HepG2 (cell line): ENCODE results near the gene ZNF281. TPM values are rescaled to one million over a fixed set of nuclear protein-coding genes. Genes with fewer than 3 reads are reported as not detected.

Experiments
- ARHGAP35 ChIP-seq: sonication (generic); formaldehyde crosslinking; IDR thresholded peaks from 2 replicates; pipeline ENCODE4 v1.9.0; 2022; ENCODE audit warnings: mild to moderate bottlenecking, inconsistent platforms, moderate library complexity, missing genetic modification reagents, borderline replicate concordance
- ARNT ChIP-seq: fragments of 450-650 bp; IDR thresholded peaks from 2 replicates; pipeline ENCODE4 v1.6.1; 2017
- DZIP1 ChIP-seq: sonication (generic); formaldehyde crosslinking; IDR thresholded peaks from 2 replicates; pipeline ENCODE4 v1.5.0; 2020; ENCODE audit warnings: mild to moderate bottlenecking, missing genetic modification reagents
- GPBP1L1 ChIP-seq: sonication (generic); formaldehyde crosslinking; IDR thresholded peaks from 2 replicates; pipeline ENCODE4 v1.5.0; 2020; ENCODE audit warnings: mild to moderate bottlenecking, missing genetic modification reagents
- GPN1 ChIP-seq: sonication (generic); formaldehyde crosslinking; IDR thresholded peaks from 2 replicates; pipeline ENCODE4 v1.5.1; 2020; ENCODE audit warnings: missing genetic modification reagents, borderline replicate concordance
- KAT7 ChIP-seq: IDR thresholded peaks from 2 replicates; pipeline ENCODE4 v1.6.1; 2018; ENCODE audit warnings: borderline replicate concordance, missing compliant biosample characterization
- KDM2A ChIP-seq: sonication (generic); formaldehyde crosslinking; IDR thresholded peaks from 2 replicates; pipeline ENCODE4 v1.4.0; 2020; ENCODE audit warnings: low read depth, missing genetic modification reagents, borderline replicate concordance
- PAXIP1 ChIP-seq: sonication (generic); formaldehyde crosslinking; conservative IDR thresholded peaks from 2 replicates; pipeline ENCODE4 v1.4.0; 2020; ENCODE audit warnings: mild to moderate bottlenecking, missing genetic modification reagents, moderate library complexity
- PLSCR1 ChIP-seq: sonication (generic); formaldehyde crosslinking; IDR thresholded peaks from 2 replicates; pipeline ENCODE4 v1.5.0; 2020; ENCODE audit warnings: missing genetic modification reagents, mild to moderate bottlenecking, borderline replicate concordance
- SRSF1 ChIP-seq: fragments of 200-400 bp; formaldehyde crosslinking; optimal IDR thresholded peaks from 2 replicates; pipeline ENCODE3; 2017; ENCODE audit warnings: mild to moderate bottlenecking, low read depth, low read length, moderate library complexity
- TSC22D2 ChIP-seq: sonication (generic); formaldehyde crosslinking; IDR thresholded peaks from 2 replicates; pipeline ENCODE4 v1.5.1; 2020; ENCODE audit warnings: missing genetic modification reagents, mild to moderate bottlenecking, borderline replicate concordance
- YY1 ChIP-seq: IDR thresholded peaks from 2 replicates; pipeline ENCODE4 v1.6.1; 2011; ENCODE audit warnings: low read length, low read depth, moderate library complexity, mild to moderate bottlenecking; ENCODE audit not compliant: insufficient read depth, insufficient replicate concordance
- ZFP82 ChIP-seq: sonication (generic); formaldehyde crosslinking; IDR thresholded peaks from 2 replicates; pipeline ENCODE4 v1.5.1; 2020; ENCODE audit warnings: mild to moderate bottlenecking, missing genetic modification reagents, borderline replicate concordance
- ZHX1 ChIP-seq: sonication (generic); formaldehyde crosslinking; IDR thresholded peaks from 2 replicates; pipeline ENCODE4 v1.8.1; 2022; ENCODE audit warnings: low read depth, mild to moderate bottlenecking, missing genetic modification reagents
- ZNF143 ChIP-seq: sonication (generic); formaldehyde crosslinking; IDR thresholded peaks from 2 replicates; pipeline ENCODE4 v1.4.0; 2020; ENCODE audit warnings: missing genetic modification reagents
- ZSCAN21 ChIP-seq: sonication (generic); formaldehyde crosslinking; IDR thresholded peaks from 2 replicates; pipeline ENCODE4 v1.8.0; 2022; ENCODE audit warnings: mild to moderate bottlenecking, missing genetic modification reagents, moderate library complexity, borderline replicate concordance
- polyA plus RNA-seq, 8 experiments: library from polyadenylated mRNA; depleted of rRNA in 3 of 8; stranded (reverse) in 7 of 8; unstranded in 1 of 8; fragments of >200 nt; fragmentation: Illumina TruSeq in 4 of 8; extraction: Trizol in 4 of 8; gene quantifications; 2 replicates each; pipeline versions ENCODE4 v1.2.1 to v1.2.3, GENCODE V29; 2011 to 2016; ENCODE audit warnings: low read depth in 4 of 8, missing spikeins in 1 of 8, mixed read lengths in 1 of 8; ENCODE audit not compliant: insufficient read depth in 1 of 8
- total RNA-seq, 5 experiments: library from RNA; depleted of rRNA; stranded (reverse); fragments of >200 nt; fragmentation: Illumina TruSeq; extraction: Trizol; gene quantifications; 2 replicates each; pipeline ENCODE4 v1.2.3, GENCODE V29; 2016; ENCODE audit warnings: low read depth in 1 of 5

The ZNF281 gene
- total and polyA plus RNA-seq, 2 of the 13 experiments (the other 11 are each of a cell fraction or from before 2014, with no cell fraction given) = 7.7 to 20.6 TPM

- TF ChIP-seq DZIP1 = no peak
- no peak for TF ChIP-seq GPBP1L1 (CRISPR knock-in tag)
- TF ChIP-seq KDM2A (CRISPR knock-in tag) = peak; percentile 82
- peak; percentile 87 for TF ChIP-seq ZNF143
- TF ChIP-seq PAXIP1 = 0 out of 2 replicates have a peak, but pooled peaks have one; percentile 46
- TF ChIP-seq ZFP82 (CRISPR knock-in tag) = no peak
- TF ChIP-seq TSC22D2 = no peak; the same call in 1 of the 2 replicates
- no peak for TF ChIP-seq PLSCR1
- TF ChIP-seq ZHX1 = no peak
- no peak for TF ChIP-seq GPN1 (CRISPR knock-in tag)
- TF ChIP-seq ARHGAP35 (CRISPR knock-in tag) = no peak
- no peak for TF ChIP-seq ARNT
- TF ChIP-seq ZSCAN21 (CRISPR knock-in tag) = no peak
- TF ChIP-seq KAT7 (CRISPR knock-in tag) = peak; percentile 86; the same call in 1 of the 2 replicates
- TF ChIP-seq SRSF1 = peak; percentile 81
- peak; percentile 21 for TF ChIP-seq YY1
These were observed at the start of gene ZNF281 (continued) for GRCh38 chr1:200409761-200410565.
